Transverse colon (tissue), 4 donors: ENCODE data around the gene CRABP1.

Experiments
- CTCF ChIP-seq, 5 experiments: fragments of 200-600 bp in 3 of 5; fragments of 450-650 bp in 2 of 5; sonication (generic) in 3 of 5; IDR thresholded peaks; 1 replicate in 2 of 5; 2 replicates in 3 of 5; pipeline ENCODE4 v1.5.1; 2016 to 2017; ENCODE audit warnings: antibody characterized with exemption in 5 of 5, inconsistent platforms in 3 of 5, mild to moderate bottlenecking in 2 of 5, moderate library complexity in 1 of 5
- POLR2A ChIP-seq: fragments of 450-650 bp; IDR thresholded peaks from one replicate; pipeline ENCODE4 v1.6.1; 2016; ENCODE audit warnings: antibody characterized with exemption, mild to moderate bottlenecking, moderate library complexity
- POLR2AphosphoS5 ChIP-seq, 3 donors: sonication (generic); formaldehyde crosslinking; IDR thresholded peaks; one replicate each; pipeline ENCODE4 v1.6.1; 2016; ENCODE audit warnings: antibody characterized with exemption in 3 of 3

GRCh38 chr15:78314181-78314581, 26.0 kb upstream of the CRABP1 start:
- TF ChIP-seq CTCF (IDR thresholded peaks at IDR 0.05) (no peak), POLR2A (no peak), POLR2AphosphoS5 (IDR thresholded peaks at IDR 0.05) (no peak)
